HCT116 (cell line): Measurements from ENCODE around the gene SMG6. TPM values are rescaled to one million over a fixed set of nuclear protein-coding genes. Genes with fewer than 3 reads are reported as not detected.

Experiments used
- ATAC-seq: fragments of 200-7000 bp; cut with Tn5 transposase; 2 replicates; pipeline ENCODE4 v1.9.1; 2020; ENCODE audit warnings: mild to moderate bottlenecking, moderate library complexity
- BruUV-seq: library from RNA; stranded (reverse); fragments of 400-500 nt; replicated peaks from 2 replicates; lab custom pipeline; 2021; lab: Mats Ljungman, UMichigan
- CTCF ChIA-PET: fragments of 300-600 bp; sonication (Branson Sonifier 250); formaldehyde crosslinking; loops from one replicate; lab custom pipeline; 2021; ENCODE audit warnings: antibody characterized with exemption; lab: Charles Lee
- POLR2A ChIA-PET: fragments of 300-600, 350-600 bp; sonication (Branson Sonifier 250); formaldehyde crosslinking; loops from one replicate; lab custom pipeline; 2021; ENCODE audit warnings: antibody characterized with exemption; lab: Charles Lee
- RAD21 ChIA-PET, 2 experiments: fragments of 300-600 bp; sonication (Branson Sonifier 250); formaldehyde crosslinking; loops; one replicate each; lab custom pipeline; 2023; ENCODE audit warnings: low total read pairs in 2 of 2; ENCODE audit not compliant: uncharacterized antibody in 2 of 2, unreplicated experiment in 2 of 2, low non-redundant PET in 1 of 2; lab: Charles Lee
- DNase-seq: peaks from one replicate; pipeline ENCODE4 v3.0.0-alpha.2; 2010; ENCODE audit warnings: low read depth, low spot score
- H2AFZ ChIP-seq: fragments of 200-600 bp; shearing (Covaris generic), sonication (generic); 2 replicates; pipeline ENCODE4 v1.6.1; 2017; ENCODE audit warnings: low read depth, mixed run types, mixed read lengths, antibody characterized with exemption, low read length; ENCODE audit not compliant: poor library complexity, severe bottlenecking
- H3K27ac ChIP-seq: 2 replicates; pipeline ENCODE4 v1.5.1; 2012; ENCODE audit warnings: low read depth, low read length
- H3K27me3 ChIP-seq: fragments of 200-600 bp; sonication (generic); 2 replicates; pipeline ENCODE4 v1.6.1; 2016; ENCODE audit warnings: mixed run types, low read length, mixed read lengths; ENCODE audit not compliant: insufficient read depth
- H3K36me3 ChIP-seq, 2 experiments: fragments of 200-500 bp in 1 of 2; fragments of 200-600 bp in 1 of 2; sonication (Bioruptor generic) in 1 of 2; sonication (generic) in 1 of 2; 2 replicates each; pipeline versions ENCODE4 v1.5.1 to v1.6.1; 2014 to 2016; ENCODE audit warnings: low read length in 2 of 2, inconsistent platforms in 1 of 2, mixed read lengths in 1 of 2, mixed run types in 1 of 2; ENCODE audit not compliant: insufficient read depth in 2 of 2, control insufficient read depth in 1 of 2
- H3K4me1 ChIP-seq, 2 experiments: fragments of 200-600 bp in 1 of 2; sonication (generic) in 1 of 2; 2 replicates each; pipeline versions ENCODE4 v1.5.1 to v1.6.1; 2012 to 2017; ENCODE audit warnings: low read length in 2 of 2, inconsistent platforms in 1 of 2, mild to moderate bottlenecking in 1 of 2, mixed read lengths in 1 of 2, mixed run types in 1 of 2, moderate library complexity in 1 of 2; ENCODE audit not compliant: insufficient read depth in 2 of 2, control insufficient read depth in 1 of 2
- H3K4me2 ChIP-seq: fragments of 200-600 bp; sonication (generic); 2 replicates; pipeline ENCODE4 v1.6.1; 2017; ENCODE audit warnings: mixed run types, low read length, mixed read lengths
- H3K4me3 ChIP-seq, 2 experiments: fragments of 200-600 bp in 1 of 2; sonication (generic) in 1 of 2; replicated peaks in 1 of 2; 2 replicates each; pipeline ENCODE4 v1.5.1; 2011 to 2016; ENCODE audit warnings: low read length in 2 of 2, control low read depth in 1 of 2, low read depth in 1 of 2, mild to moderate bottlenecking in 1 of 2, mixed read lengths in 1 of 2, mixed run types in 1 of 2
- H3K79me2 ChIP-seq: fragments of 200-600 bp; sonication (generic); 2 replicates; pipeline ENCODE4 v1.6.1; 2017; ENCODE audit warnings: mild to moderate bottlenecking, mixed run types, low read length, moderate library complexity, mixed read lengths; ENCODE audit not compliant: insufficient read depth
- H3K9ac ChIP-seq: fragments of 200-600 bp; sonication (generic); 2 replicates; pipeline ENCODE4 v1.6.1; 2016; ENCODE audit warnings: low read length, mixed read lengths
- H3K9me2 ChIP-seq: fragments of 200-600 bp; sonication (generic), shearing (Covaris generic); 2 replicates; pipeline ENCODE4 v1.6.1; 2017; ENCODE audit warnings: mixed run types, mild to moderate bottlenecking, moderate library complexity; ENCODE audit not compliant: insufficient read depth
- H3K9me3 ChIP-seq, 2 experiments: fragments of 200-500 bp in 1 of 2; fragments of 200-600 bp in 1 of 2; sonication (Bioruptor generic) in 1 of 2; sonication (generic) in 1 of 2; 2 replicates each; pipeline ENCODE4 v1.6.1; 2014 to 2017; ENCODE audit warnings: low read length in 2 of 2, mixed read lengths in 2 of 2, inconsistent platforms in 1 of 2, low read depth in 1 of 2, mild to moderate bottlenecking in 1 of 2, mixed run types in 1 of 2, moderate library complexity in 1 of 2; ENCODE audit not compliant: control insufficient read depth in 1 of 2, insufficient read depth in 1 of 2
- H4K20me1 ChIP-seq: fragments of 200-600 bp; sonication (generic), shearing (Covaris generic); 2 replicates; pipeline ENCODE4 v1.6.1; 2017; ENCODE audit warnings: mixed run types, mild to moderate bottlenecking, moderate library complexity; ENCODE audit not compliant: insufficient read depth
- ELF1 ChIP-seq: IDR thresholded peaks from 2 replicates; pipeline ENCODE4 v1.6.1; 2012; ENCODE audit warnings: low read depth, borderline replicate concordance
- EZH2 ChIP-seq: fragments of 200-600 bp; sonication (generic); IDR thresholded peaks from 2 replicates; pipeline ENCODE4 v1.6.1; 2017; ENCODE audit warnings: antibody characterized with exemption, mixed run types
- EZH2phosphoT487 ChIP-seq: fragments of 200-600 bp; IDR thresholded peaks from 2 replicates; pipeline ENCODE4 v1.6.1; 2018; ENCODE audit warnings: antibody characterized with exemption, borderline replicate concordance
- POLR2A ChIP-seq: IDR thresholded peaks from 2 replicates; pipeline ENCODE4 v1.7.0; 2011; ENCODE audit warnings: borderline replicate concordance; ENCODE audit not compliant: insufficient read depth, insufficient read length; ENCODE audit errors: extremely low read depth
- REST ChIP-seq: IDR thresholded peaks from 2 replicates; pipeline ENCODE4 v1.6.1; 2012; ENCODE audit warnings: low read depth
- SRF ChIP-seq: IDR thresholded peaks from 2 replicates; pipeline ENCODE4 v1.6.1; 2012; ENCODE audit warnings: low read depth
- ZFX ChIP-seq: fragments of 450-650 bp; IDR thresholded peaks from 2 replicates; pipeline ENCODE4 v1.6.1; 2017
- ZNF274 ChIP-seq: fragments of 200-500 bp; sonication (Bioruptor generic); IDR thresholded peaks from 2 replicates; pipeline ENCODE4 v1.6.1; 2014; ENCODE audit warnings: mild to moderate bottlenecking, low read depth, low read length, inconsistent platforms
- intact Hi-C: fragments of 100-400 bp; cut with micrococcal nuclease; formaldehyde crosslinking; loops from 2 replicates; pipeline ENCODE4 v1.10.0; 2022
- total RNA-seq: library from RNA; stranded (reverse); gene quantifications from one replicate; pipeline ENCODE4 v1.2.1, GENCODE V29; 2021; ENCODE audit not compliant: unreplicated experiment
- TF ChIP-seq, protein P1 (sequence below): IDR thresholded peaks from 2 replicates; pipeline ENCODE4 v1.6.1; 2011; ENCODE audit warnings: mild to moderate bottlenecking, low read length, moderate library complexity; ENCODE audit not compliant: insufficient replicate concordance; ENCODE audit errors: extremely low read depth

The SMG6 gene
- total RNA-seq, 1 experiment from 2014 or later, result 23.1 TPM

DNA sequence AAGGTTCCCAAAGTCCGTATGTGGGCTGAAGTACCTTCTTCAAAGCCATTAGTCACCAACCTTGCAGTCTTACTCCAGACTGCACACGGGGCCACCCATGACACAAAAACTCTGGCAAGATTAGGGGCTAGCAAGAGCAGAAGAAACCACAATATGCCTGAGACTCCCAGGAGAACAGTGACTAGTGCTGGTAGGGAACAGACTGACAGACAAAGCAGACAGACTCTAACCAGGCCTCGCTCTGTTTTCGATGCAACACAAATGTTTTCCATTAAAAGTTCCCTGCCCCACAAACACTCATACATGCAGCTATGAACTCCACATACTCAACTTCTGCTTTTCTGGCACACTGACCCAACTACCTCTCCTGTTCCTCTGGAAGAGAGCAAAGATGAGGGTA lies 146.5 kb downstream of the SMG6 start (continued):
- TF ChIP-seq, protein P1, sequence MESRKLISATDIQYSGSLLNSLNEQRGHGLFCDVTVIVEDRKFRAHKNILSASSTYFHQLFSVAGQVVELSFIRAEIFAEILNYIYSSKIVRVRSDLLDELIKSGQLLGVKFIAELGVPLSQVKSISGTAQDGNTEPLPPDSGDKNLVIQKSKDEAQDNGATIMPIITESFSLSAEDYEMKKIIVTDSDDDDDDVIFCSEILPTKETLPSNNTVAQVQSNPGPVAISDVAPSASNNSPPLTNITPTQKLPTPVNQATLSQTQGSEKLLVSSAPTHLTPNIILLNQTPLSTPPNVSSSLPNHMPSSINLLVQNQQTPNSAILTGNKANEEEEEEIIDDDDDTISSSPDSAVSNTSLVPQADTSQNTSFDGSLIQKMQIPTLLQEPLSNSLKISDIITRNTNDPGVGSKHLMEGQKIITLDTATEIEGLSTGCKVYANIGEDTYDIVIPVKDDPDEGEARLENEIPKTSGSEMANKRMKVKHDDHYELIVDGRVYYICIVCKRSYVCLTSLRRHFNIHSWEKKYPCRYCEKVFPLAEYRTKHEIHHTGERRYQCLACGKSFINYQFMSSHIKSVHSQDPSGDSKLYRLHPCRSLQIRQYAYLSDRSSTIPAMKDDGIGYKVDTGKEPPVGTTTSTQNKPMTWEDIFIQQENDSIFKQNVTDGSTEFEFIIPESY, result no peak
- TF ChIP-seq REST (no peak), SRF (no peak)

DNA sequence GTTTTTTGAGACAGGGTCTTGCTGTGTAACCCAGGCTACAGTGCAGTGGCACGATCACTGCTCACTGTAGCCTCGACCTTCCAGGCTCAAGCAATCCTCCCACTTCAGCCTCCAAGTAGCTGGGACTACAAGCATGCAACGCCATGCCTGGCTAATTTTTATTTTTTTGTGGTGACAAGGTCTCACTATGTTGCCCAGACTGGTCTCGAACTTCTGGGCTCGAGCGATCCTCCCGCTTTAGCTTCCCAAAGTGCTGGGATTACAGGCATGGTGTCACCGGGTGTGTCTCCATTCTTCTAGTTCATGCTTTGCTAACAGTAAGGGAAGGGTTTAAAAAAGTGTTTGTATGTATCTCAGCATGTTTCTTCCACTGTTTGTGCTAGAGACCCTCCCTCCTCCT lies 146.9 kb downstream of the SMG6 start:
- H3K4me1 ChIP-seq, result no peaks in the 10 kb centered on the region
- no peaks in the 10 kb centered on the region for H3K27me3 ChIP-seq
- RAD21 ChIA-PET, result no interaction called here
- no peak for DNase-seq
- no peak overlapping the region for H3K9ac ChIP-seq
- no peak overlapping the region for H3K27ac ChIP-seq
- ATAC-seq, result no peak
- no peak overlapping the region for H3K4me2 ChIP-seq
- BruUV-seq, result no TSS peak
- H3K9me2 ChIP-seq, result no peaks in the 10 kb centered on the region
- no peaks in the 10 kb centered on the region for H3K9me3 ChIP-seq
- no peak for TF ChIP-seq POLR2A
- TF ChIP-seq EZH2phosphoT487, result no peak
- no peak for TF ChIP-seq ELF1
- no peak for TF ChIP-seq EZH2
- no peak for TF ChIP-seq ZNF274
- no peak for TF ChIP-seq ZFX
- H3K4me3 ChIP-seq, result no peak overlapping the region
- CTCF ChIA-PET, result no interaction called here
- H4K20me1 ChIP-seq, result no peaks in the 10 kb centered on the region
- H3K79me2 ChIP-seq, result no peaks in the 10 kb centered on the region
- no peak overlapping the region for H2AFZ ChIP-seq
- H3K36me3 ChIP-seq, result no peaks in the 10 kb centered on the region
- POLR2A ChIA-PET, result no interaction called here
- intact Hi-C loops, result no loop called here
